Epithelial cell of proximal tubule (primary cell): ENCODE measurements around the gene PDSS2. TPM values are rescaled to one million over a fixed set of nuclear protein-coding genes. Genes with fewer than 3 reads are reported as not detected.
"Not testable (repeated sequence)": the region's sequence is repeated elsewhere in the genome, so short reads cannot be mapped to it uniquely, and the experiment has no call there.

Source experiments
- DNase-seq: peaks from one replicate; pipeline ENCODE4 v3.0.0-alpha.2; 2011; ENCODE audit warnings: low read depth
- H3K4me3 ChIP-seq: 2 replicates; pipeline ENCODE4 v1.5.1; 2011; ENCODE audit warnings: low read depth, mild to moderate bottlenecking, low read length
- CTCF ChIP-seq: conservative IDR thresholded peaks from 2 replicates; pipeline ENCODE4 v1.5.1; 2012; ENCODE audit warnings: low read depth, mild to moderate bottlenecking, low read length
- total RNA-seq: library from RNA; depleted of rRNA; stranded (reverse); fragments of >200 nt; gene quantifications from 2 replicates; pipeline ENCODE4 v1.2.3, GENCODE V29; 2015

Gene PDSS2
- total RNA-seq, 1 donor from 2014 or later, result 7.4 TPM

GRCh38 chr6:107314531-107314939 lies 144.8 kb downstream of the PDSS2 start:
- no peak for TF ChIP-seq CTCF
- no peak overlapping the region for H3K4me3 ChIP-seq
- DNase-seq, result no peak

- TF ChIP-seq CTCF, result no peak
- DNase-seq, result no peak
- H3K4me3 ChIP-seq, result no peak overlapping the region
These were observed 145.6 kb downstream of the PDSS2 start for GRCh38 chr6:107313776-107314175.

GRCh38 chr6:107310362-107310761 lies 149.0 kb downstream of the PDSS2 start:
- no peak overlapping the region for H3K4me3 ChIP-seq
- no peak for TF ChIP-seq CTCF
- DNase-seq, result no peak

- H3K4me3 ChIP-seq, result no peak overlapping the region
- no peak for TF ChIP-seq CTCF
- DNase-seq, result no peak
These were observed 150.7 kb downstream of the PDSS2 start for GRCh38 chr6:107308677-107309076.

GRCh38 chr6:107305994-107306393 lies 153.4 kb downstream of the PDSS2 start:
- not testable (repeated sequence) for H3K4me3 ChIP-seq, DNase-seq

- no peak for DNase-seq
- H3K4me3 ChIP-seq, result no peak overlapping the region
- TF ChIP-seq CTCF, result no peak
These were observed 154.0 kb downstream of the PDSS2 start for GRCh38 chr6:107305391-107305790.

- H3K4me3 ChIP-seq, result no peak overlapping the region
- TF ChIP-seq CTCF, result no peak
- DNase-seq, result peak; percentile 35
These were observed 154.8 kb downstream of the PDSS2 start for GRCh38 chr6:107304421-107305025.
